MM.1S (cell line): ENCODE data around the gene STK32B.

ENCODE experiments used
- DNase-seq: peaks from one replicate; pipeline ENCODE4 v3.0.0-alpha.2; 2015
- H2AFZ ChIP-seq: fragments of 300-600 bp; sonication (generic); 2 replicates; pipeline ENCODE4 v1.6.0; 2016; ENCODE audit warnings: antibody characterized with exemption, low read length
- H3F3A ChIP-seq: fragments of 300-600 bp; sonication (generic); 2 replicates; pipeline ENCODE4 v1.6.1; 2016; ENCODE audit warnings: mild to moderate bottlenecking, antibody characterized with exemption, low read length, moderate library complexity, mixed read lengths; ENCODE audit not compliant: insufficient read depth
- H3K27ac ChIP-seq: fragments of 300-600 bp; sonication (generic); 2 replicates; pipeline ENCODE4 v1.5.1; 2016; ENCODE audit warnings: mild to moderate bottlenecking, low read length
- H3K27me3 ChIP-seq: fragments of 300-600 bp; sonication (generic); replicated peaks from 2 replicates; pipeline ENCODE4 v1.6.0; 2016; ENCODE audit warnings: low read length; ENCODE audit not compliant: insufficient read depth
- H3K36me3 ChIP-seq: fragments of 300-600 bp; sonication (generic); replicated peaks from 2 replicates; pipeline ENCODE4 v1.6.1; 2016; ENCODE audit warnings: mild to moderate bottlenecking, low read length, mixed read lengths; ENCODE audit not compliant: insufficient read depth
- H3K4me1 ChIP-seq: fragments of 300-600 bp; sonication (generic); 2 replicates; pipeline ENCODE4 v1.6.1; 2016; ENCODE audit warnings: low read length, mixed read lengths
- H3K4me2 ChIP-seq: fragments of 300-600 bp; sonication (generic); 2 replicates; pipeline ENCODE4 v1.6.0; 2016; ENCODE audit warnings: low read depth, low read length
- H3K4me3 ChIP-seq: fragments of 300-600 bp; sonication (generic); 2 replicates; pipeline ENCODE4 v1.5.1; 2016; ENCODE audit warnings: low read length, mixed read lengths
- H3K79me2 ChIP-seq: fragments of 300-600 bp; sonication (generic); 2 replicates; pipeline ENCODE4 v1.6.1; 2016; ENCODE audit warnings: mixed run types, low read length, mixed read lengths
- H3K9ac ChIP-seq: fragments of 300-600 bp; sonication (generic); 2 replicates; pipeline ENCODE4 v1.6.1; 2016; ENCODE audit warnings: low read length, mixed read lengths
- H3K9me2 ChIP-seq: fragments of 300-600 bp; sonication (generic); replicated peaks from 2 replicates; pipeline ENCODE4 v1.6.1; 2016; ENCODE audit warnings: mild to moderate bottlenecking, low read length, mixed read lengths; ENCODE audit not compliant: insufficient read depth
- H3K9me3 ChIP-seq: fragments of 300-600 bp; sonication (generic); replicated peaks from 2 replicates; pipeline ENCODE4 v1.6.1; 2016; ENCODE audit warnings: mild to moderate bottlenecking, low read length, mixed read lengths; ENCODE audit not compliant: insufficient read depth
- H4K20me1 ChIP-seq: fragments of 300-600 bp; sonication (generic); 2 replicates; pipeline ENCODE4 v1.6.1; 2016; ENCODE audit warnings: mild to moderate bottlenecking, low read length, moderate library complexity, mixed read lengths; ENCODE audit not compliant: insufficient read depth
- CTCF ChIP-seq: fragments of 300-600 bp; sonication (generic); IDR thresholded peaks from 2 replicates; pipeline ENCODE4 v1.5.1; 2016; ENCODE audit warnings: antibody characterized with exemption, low read length, mixed read lengths
- EZH2 ChIP-seq: fragments of 300-600 bp; sonication (generic); optimal IDR thresholded peaks from 2 replicates; pipeline ENCODE3; 2017; ENCODE audit warnings: low read depth, mild to moderate bottlenecking, antibody characterized with exemption, low read length, mixed read lengths
- EZH2phosphoT487 ChIP-seq: fragments of 300-600 bp; sonication (generic); IDR thresholded peaks from 2 replicates; pipeline ENCODE4 v1.6.1; 2018; ENCODE audit warnings: antibody characterized with exemption, low read length

The STK32B gene

GRCh38 chr4:5307928-5308327 lies 256.6 kb downstream of the STK32B start:
- Histone ChIP-seq H3K4me2 (no peak overlapping the region), H3K36me3 (no peaks in the 10 kb centered on the region), H3K4me1 (no peaks in the 10 kb centered on the region), H3K9ac (no peak overlapping the region), H4K20me1 (no peaks in the 10 kb centered on the region), H3K9me2 (no peaks in the 10 kb centered on the region), H3K4me3 (no peak overlapping the region), H3F3A (no peaks in the 10 kb centered on the region), H3K27me3 (no peaks in the 10 kb centered on the region), H3K79me2 (no peaks in the 10 kb centered on the region), H3K27ac (no peak overlapping the region), H2AFZ (no peak overlapping the region), H3K9me3 (no peaks in the 10 kb centered on the region)
- TF ChIP-seq EZH2 = no peak
- TF ChIP-seq EZH2phosphoT487 = no peak
- TF ChIP-seq CTCF = no peak
- DNase-seq = no peak

GRCh38 chr4:5322321-5322720 lies 271.0 kb downstream of the STK32B start:
- H3K79me2 ChIP-seq = no peaks in the 10 kb centered on the region
- no peak for DNase-seq
- no peak overlapping the region for H3K4me2 ChIP-seq
- H3K9me2 ChIP-seq = no peaks in the 10 kb centered on the region
- no peaks in the 10 kb centered on the region for H3F3A ChIP-seq
- no peaks in the 10 kb centered on the region for H3K9me3 ChIP-seq
- no peak for TF ChIP-seq CTCF
- no peak for TF ChIP-seq EZH2
- no peak for TF ChIP-seq EZH2phosphoT487
- H3K4me1 ChIP-seq = no peaks in the 10 kb centered on the region
- H3K9ac ChIP-seq = no peak overlapping the region
- no peak overlapping the region for H3K27ac ChIP-seq
- no peaks in the 10 kb centered on the region for H3K36me3 ChIP-seq
- no peak overlapping the region for H2AFZ ChIP-seq
- no peak overlapping the region for H3K4me3 ChIP-seq
- no peaks in the 10 kb centered on the region for H4K20me1 ChIP-seq
- H3K27me3 ChIP-seq = no peaks in the 10 kb centered on the region

GRCh38 chr4:5330339-5330989 lies 279.2 kb downstream of the STK32B start:
- no peak overlapping the region for H3K4me3 ChIP-seq
- H3K9ac ChIP-seq = no peak overlapping the region
- no peak overlapping the region for H3K4me2 ChIP-seq
- no peak overlapping the region for H3K27ac ChIP-seq
- H4K20me1 ChIP-seq = no peaks in the 10 kb centered on the region
- H3F3A ChIP-seq = no peaks in the 10 kb centered on the region
- no peaks in the 10 kb centered on the region for H3K27me3 ChIP-seq
- no peaks in the 10 kb centered on the region for H3K9me2 ChIP-seq
- H2AFZ ChIP-seq = no peak overlapping the region
- H3K36me3 ChIP-seq = no peaks in the 10 kb centered on the region
- H3K9me3 ChIP-seq = no peaks in the 10 kb centered on the region
- H3K79me2 ChIP-seq = no peaks in the 10 kb centered on the region
- H3K4me1 ChIP-seq = no peaks in the 10 kb centered on the region
- TF ChIP-seq EZH2 (no peak), EZH2phosphoT487 (no peak), CTCF (no peak)
- DNase-seq = no peak
